ENCODE results near the gene TBC1D9B. TPM values are rescaled to one million over a fixed set of nuclear protein-coding genes. Genes with fewer than 3 reads are reported as not detected.
"Not testable (repeated sequence)": the region's sequence is repeated elsewhere in the genome, so short reads cannot be mapped to it uniquely, and the experiment has no call there.

Gene TBC1D9B
- total RNA-seq, 1 donor from 2014 or later = 136 TPM

GRCh38 chr5:179872055-179872827 lies 35.5 kb downstream of the TBC1D9B start:
- Mint-ChIP-seq H3K27ac (ENCODE audit: unreplicated experiment) (no peak overlapping the region), H3K36me3 (ENCODE audit: unreplicated experiment) (peaks cover 24% of the 10 kb centered on the region), H3K9me3 (ENCODE audit: unreplicated experiment) (no peaks in the 10 kb centered on the region), H3K4me1 (ENCODE audit: unreplicated experiment) (peaks cover 3% of the 10 kb centered on the region), H3K27me3 (ENCODE audit: unreplicated experiment) (no peaks in the 10 kb centered on the region), H3K4me3 (ENCODE audit: unreplicated experiment) (no peak overlapping the region)
- TF ChIP-seq, protein P1, sequence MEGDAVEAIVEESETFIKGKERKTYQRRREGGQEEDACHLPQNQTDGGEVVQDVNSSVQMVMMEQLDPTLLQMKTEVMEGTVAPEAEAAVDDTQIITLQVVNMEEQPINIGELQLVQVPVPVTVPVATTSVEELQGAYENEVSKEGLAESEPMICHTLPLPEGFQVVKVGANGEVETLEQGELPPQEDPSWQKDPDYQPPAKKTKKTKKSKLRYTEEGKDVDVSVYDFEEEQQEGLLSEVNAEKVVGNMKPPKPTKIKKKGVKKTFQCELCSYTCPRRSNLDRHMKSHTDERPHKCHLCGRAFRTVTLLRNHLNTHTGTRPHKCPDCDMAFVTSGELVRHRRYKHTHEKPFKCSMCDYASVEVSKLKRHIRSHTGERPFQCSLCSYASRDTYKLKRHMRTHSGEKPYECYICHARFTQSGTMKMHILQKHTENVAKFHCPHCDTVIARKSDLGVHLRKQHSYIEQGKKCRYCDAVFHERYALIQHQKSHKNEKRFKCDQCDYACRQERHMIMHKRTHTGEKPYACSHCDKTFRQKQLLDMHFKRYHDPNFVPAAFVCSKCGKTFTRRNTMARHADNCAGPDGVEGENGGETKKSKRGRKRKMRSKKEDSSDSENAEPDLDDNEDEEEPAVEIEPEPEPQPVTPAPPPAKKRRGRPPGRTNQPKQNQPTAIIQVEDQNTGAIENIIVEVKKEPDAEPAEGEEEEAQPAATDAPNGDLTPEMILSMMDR (IDR thresholded peaks at IDR 0.05) = no peak
- DNase-seq (ENCODE audit: extremely low spot score, unreplicated experiment) = no peak

- not testable (repeated sequence) for H3K9me3 Mint-ChIP-seq (ENCODE audit: unreplicated experiment); H3K27me3 Mint-ChIP-seq (ENCODE audit: unreplicated experiment); H3K4me1 Mint-ChIP-seq (ENCODE audit: unreplicated experiment); H3K27ac Mint-ChIP-seq (ENCODE audit: unreplicated experiment); H3K4me3 Mint-ChIP-seq (ENCODE audit: unreplicated experiment); DNase-seq (ENCODE audit: extremely low spot score, unreplicated experiment)
- peaks cover 23% of the 10 kb centered on the region for H3K36me3 Mint-ChIP-seq (ENCODE audit: unreplicated experiment)
Observed at GRCh38 chr5:179871533-179871932, 36.2 kb downstream of the TBC1D9B start.

DNA sequence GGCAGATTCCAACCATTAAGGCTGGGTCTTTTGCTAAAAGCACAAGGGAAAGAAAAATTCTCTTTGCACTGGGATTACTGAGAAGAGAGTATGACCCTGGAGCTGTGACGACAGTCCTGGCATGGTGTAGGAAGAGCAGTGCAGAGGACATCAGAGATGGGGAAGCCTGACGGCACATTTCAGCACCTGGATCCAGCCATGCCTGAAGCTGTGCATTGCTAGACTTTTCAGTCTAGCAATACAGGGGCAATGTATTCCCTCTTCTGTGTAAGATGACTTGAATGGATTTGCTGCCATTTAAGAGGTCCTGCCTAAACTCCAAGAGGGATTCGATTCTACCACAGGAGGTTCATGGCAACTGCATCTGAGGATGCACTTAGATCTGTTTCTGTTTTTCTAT lies 36.7 kb downstream of the TBC1D9B start:
- Mint-ChIP-seq H3K4me3 (ENCODE audit: unreplicated experiment) (no peak overlapping the region), H3K27ac (ENCODE audit: unreplicated experiment) (no peak overlapping the region), H3K9me3 (ENCODE audit: unreplicated experiment) (no peaks in the 10 kb centered on the region), H3K27me3 (ENCODE audit: unreplicated experiment) (no peaks in the 10 kb centered on the region), H3K36me3 (ENCODE audit: unreplicated experiment) (peaks cover 18% of the 10 kb centered on the region), H3K4me1 (ENCODE audit: unreplicated experiment) (peaks cover 3% of the 10 kb centered on the region)
- DNase-seq (ENCODE audit: extremely low spot score, unreplicated experiment) = no peak
- TF ChIP-seq, protein P1 (IDR thresholded peaks at IDR 0.05) = no peak

- Mint-ChIP-seq H3K4me3 (ENCODE audit: unreplicated experiment) (no peak overlapping the region), H3K36me3 (ENCODE audit: unreplicated experiment) (peaks cover 18% of the 10 kb centered on the region), H3K27me3 (ENCODE audit: unreplicated experiment) (no peaks in the 10 kb centered on the region), H3K27ac (ENCODE audit: unreplicated experiment) (no peak overlapping the region), H3K9me3 (ENCODE audit: unreplicated experiment) (no peaks in the 10 kb centered on the region), H3K4me1 (ENCODE audit: unreplicated experiment) (peaks cover 3% of the 10 kb centered on the region)
- TF ChIP-seq, protein P1 (IDR thresholded peaks at IDR 0.05) = peak; percentile 45
- DNase-seq (ENCODE audit: extremely low spot score, unreplicated experiment) = no peak
Observed at GRCh38 chr5:179870403-179870903, 37.2 kb downstream of the TBC1D9B start.

- Mint-ChIP-seq H3K4me3 (ENCODE audit: unreplicated experiment) (no peak overlapping the region), H3K27me3 (ENCODE audit: unreplicated experiment) (no peaks in the 10 kb centered on the region), H3K36me3 (ENCODE audit: unreplicated experiment) (peaks cover 22% of the 10 kb centered on the region), H3K9me3 (ENCODE audit: unreplicated experiment) (no peaks in the 10 kb centered on the region), H3K27ac (ENCODE audit: unreplicated experiment) (no peak overlapping the region), H3K4me1 (ENCODE audit: unreplicated experiment) (peaks cover 3% of the 10 kb centered on the region)
- no peak for DNase-seq (ENCODE audit: extremely low spot score, unreplicated experiment)
- TF ChIP-seq, protein P1 (IDR thresholded peaks at IDR 0.05) = no peak
Observed at GRCh38 chr5:179869641-179870402, 37.9 kb downstream of the TBC1D9B start.

All from osteocyte (in vitro differentiated cells).